22Rv1 (cell line): Measurements from ENCODE around the gene LDLRAD2.

Experiments
- CTCF ChIP-seq: fragments of 450-650 bp; IDR thresholded peaks from 2 replicates; pipeline ENCODE4 v1.5.1; 2017; ENCODE audit warnings: mild to moderate bottlenecking
- ZFX ChIP-seq: fragments of 450-650 bp; IDR thresholded peaks from 2 replicates; pipeline ENCODE4 v1.6.1; 2017; ENCODE audit warnings: antibody characterized with exemption, borderline replicate concordance

GRCh38 chr1:21816602-21817302 is 4.7 kb downstream of the LDLRAD2 start:
- TF ChIP-seq CTCF (no peak), ZFX (no peak)
